Measurements from ENCODE around the gene CMTM1. TPM values are rescaled to one million over a fixed set of nuclear protein-coding genes. Genes with fewer than 3 reads are reported as not detected.
"Not testable (repeated sequence)": the region's sequence is repeated elsewhere in the genome, so short reads cannot be mapped to it uniquely, and the experiment has no call there.

CMTM1 gene
- total RNA-seq, 1 donor from 2014 or later = 0.95 TPM

DNA sequence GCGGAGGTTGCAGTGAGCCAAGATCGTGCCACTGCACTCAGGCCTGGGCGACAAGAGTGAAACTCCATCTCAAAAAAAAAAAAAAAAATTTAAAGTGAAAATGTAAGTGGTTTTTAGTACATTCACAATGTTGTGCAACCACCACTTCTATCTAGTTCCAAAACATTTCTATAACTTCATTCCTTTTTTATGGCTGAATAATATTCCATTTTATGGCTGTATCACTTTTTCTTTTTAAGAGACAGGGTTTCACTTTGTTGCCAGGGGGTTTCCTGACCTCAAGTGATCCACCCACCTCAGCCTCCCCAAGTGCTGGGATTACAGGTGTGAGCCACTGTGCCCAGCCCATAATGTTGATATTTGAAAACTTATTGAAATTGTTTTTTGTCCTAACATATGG, 26.6 kb downstream of the CMTM1 start:
- peaks cover 10% of the 10 kb centered on the region for H3K27me3 Mint-ChIP-seq
- DNase-seq (no peak), ATAC-seq (ENCODE audit: low read depth) (no peak)
- peaks cover 31% of the 10 kb centered on the region for H3K4me1 Mint-ChIP-seq
- H3K9me3 Mint-ChIP-seq = peaks cover 3% of the 10 kb centered on the region
- no peak overlapping the region for H3K27ac Mint-ChIP-seq
- intact Hi-C loops (cut with micrococcal nuclease) = no loop called here
- no peaks in the 10 kb centered on the region for H3K36me3 Mint-ChIP-seq (ENCODE audit: low read depth)
- CTCF ChIA-PET = no interaction called here
- H3K4me3 Mint-ChIP-seq = no peak overlapping the region
- POLR2A ChIA-PET = no interaction called here
- TF ChIP-seq, protein P1, sequence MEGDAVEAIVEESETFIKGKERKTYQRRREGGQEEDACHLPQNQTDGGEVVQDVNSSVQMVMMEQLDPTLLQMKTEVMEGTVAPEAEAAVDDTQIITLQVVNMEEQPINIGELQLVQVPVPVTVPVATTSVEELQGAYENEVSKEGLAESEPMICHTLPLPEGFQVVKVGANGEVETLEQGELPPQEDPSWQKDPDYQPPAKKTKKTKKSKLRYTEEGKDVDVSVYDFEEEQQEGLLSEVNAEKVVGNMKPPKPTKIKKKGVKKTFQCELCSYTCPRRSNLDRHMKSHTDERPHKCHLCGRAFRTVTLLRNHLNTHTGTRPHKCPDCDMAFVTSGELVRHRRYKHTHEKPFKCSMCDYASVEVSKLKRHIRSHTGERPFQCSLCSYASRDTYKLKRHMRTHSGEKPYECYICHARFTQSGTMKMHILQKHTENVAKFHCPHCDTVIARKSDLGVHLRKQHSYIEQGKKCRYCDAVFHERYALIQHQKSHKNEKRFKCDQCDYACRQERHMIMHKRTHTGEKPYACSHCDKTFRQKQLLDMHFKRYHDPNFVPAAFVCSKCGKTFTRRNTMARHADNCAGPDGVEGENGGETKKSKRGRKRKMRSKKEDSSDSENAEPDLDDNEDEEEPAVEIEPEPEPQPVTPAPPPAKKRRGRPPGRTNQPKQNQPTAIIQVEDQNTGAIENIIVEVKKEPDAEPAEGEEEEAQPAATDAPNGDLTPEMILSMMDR (IDR thresholded peaks at IDR 0.05) = no peak

DNA sequence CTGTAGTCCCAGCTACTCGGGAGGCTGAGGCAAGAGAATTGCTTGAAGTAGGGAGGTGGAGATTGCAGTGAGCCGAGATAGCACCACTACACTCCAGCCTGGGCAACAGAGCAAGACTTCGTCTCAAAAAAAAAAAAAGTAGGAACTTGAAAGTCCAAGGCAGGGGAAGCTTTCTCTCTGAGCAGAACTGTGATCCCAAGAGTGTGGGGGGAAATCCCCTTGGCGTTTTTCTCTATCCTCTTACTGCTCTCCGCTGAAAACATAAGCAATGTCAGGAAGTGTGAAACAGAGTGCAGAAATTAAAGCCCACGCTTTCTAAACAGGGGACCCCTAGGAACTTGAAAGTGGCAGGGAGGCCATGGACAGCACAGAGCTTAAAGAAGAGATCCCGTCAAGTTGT, 28.5 kb downstream of the CMTM1 start:
- ChIA-PET CTCF (no interaction called here), POLR2A (interaction anchor here (1.0 kb wide), 1 partner anchor 9 kb away, joined by 3 read pairs; no protein-coding TSS in a partner anchor)
- intact Hi-C loops (cut with micrococcal nuclease) = no loop called here
- H3K27me3 Mint-ChIP-seq = peaks cover 14% of the 10 kb centered on the region
- no peak overlapping the region for H3K27ac Mint-ChIP-seq
- H3K9me3 Mint-ChIP-seq = peaks cover 3% of the 10 kb centered on the region
- H3K36me3 Mint-ChIP-seq (ENCODE audit: low read depth) = no peaks in the 10 kb centered on the region
- peaks cover 22% of the 10 kb centered on the region for H3K4me1 Mint-ChIP-seq
- no peak for DNase-seq
- H3K4me3 Mint-ChIP-seq = no peak overlapping the region
- ATAC-seq (ENCODE audit: low read depth) = peak; percentile 65
- TF ChIP-seq, protein P1 (IDR thresholded peaks at IDR 0.05) = no peak

DNA sequence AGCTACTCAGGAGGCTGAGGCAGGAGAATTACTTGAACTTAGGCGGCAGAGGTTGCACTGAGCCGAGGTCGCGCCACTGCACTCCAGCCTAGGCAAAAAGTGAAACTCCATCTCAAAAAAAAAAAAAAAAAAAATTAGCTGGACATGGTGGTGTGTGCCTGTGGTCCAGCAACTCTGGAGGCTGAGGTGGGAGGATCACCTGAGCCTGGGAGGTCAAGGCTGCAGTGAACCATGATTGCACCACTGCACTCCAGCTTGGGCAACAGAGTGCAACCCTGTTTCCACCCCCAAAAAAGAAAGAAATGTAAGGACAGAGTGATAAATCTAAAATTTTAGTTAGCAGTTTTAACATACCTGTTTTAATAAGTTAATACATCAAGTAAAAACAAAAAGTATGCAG, 30.3 kb downstream of the CMTM1 start:
- H3K36me3 Mint-ChIP-seq (ENCODE audit: low read depth); H3K9me3 Mint-ChIP-seq; intact Hi-C loops (cut with micrococcal nuclease); DNase-seq; H3K4me3 Mint-ChIP-seq; H3K27ac Mint-ChIP-seq; ATAC-seq (ENCODE audit: low read depth): not testable (repeated sequence)
- Mint-ChIP-seq H3K4me1 (peaks cover 11% of the 10 kb centered on the region), H3K27me3 (peaks cover 18% of the 10 kb centered on the region)
- POLR2A ChIA-PET = interaction anchor here (1.0 kb wide), 1 partner anchor 15 kb away, joined by 4 read pairs; no protein-coding TSS in a partner anchor
- CTCF ChIA-PET = interaction anchor here (0.9 kb wide), 1 partner anchor 12 kb away, joined by 3 read pairs; no protein-coding TSS in a partner anchor

DNA sequence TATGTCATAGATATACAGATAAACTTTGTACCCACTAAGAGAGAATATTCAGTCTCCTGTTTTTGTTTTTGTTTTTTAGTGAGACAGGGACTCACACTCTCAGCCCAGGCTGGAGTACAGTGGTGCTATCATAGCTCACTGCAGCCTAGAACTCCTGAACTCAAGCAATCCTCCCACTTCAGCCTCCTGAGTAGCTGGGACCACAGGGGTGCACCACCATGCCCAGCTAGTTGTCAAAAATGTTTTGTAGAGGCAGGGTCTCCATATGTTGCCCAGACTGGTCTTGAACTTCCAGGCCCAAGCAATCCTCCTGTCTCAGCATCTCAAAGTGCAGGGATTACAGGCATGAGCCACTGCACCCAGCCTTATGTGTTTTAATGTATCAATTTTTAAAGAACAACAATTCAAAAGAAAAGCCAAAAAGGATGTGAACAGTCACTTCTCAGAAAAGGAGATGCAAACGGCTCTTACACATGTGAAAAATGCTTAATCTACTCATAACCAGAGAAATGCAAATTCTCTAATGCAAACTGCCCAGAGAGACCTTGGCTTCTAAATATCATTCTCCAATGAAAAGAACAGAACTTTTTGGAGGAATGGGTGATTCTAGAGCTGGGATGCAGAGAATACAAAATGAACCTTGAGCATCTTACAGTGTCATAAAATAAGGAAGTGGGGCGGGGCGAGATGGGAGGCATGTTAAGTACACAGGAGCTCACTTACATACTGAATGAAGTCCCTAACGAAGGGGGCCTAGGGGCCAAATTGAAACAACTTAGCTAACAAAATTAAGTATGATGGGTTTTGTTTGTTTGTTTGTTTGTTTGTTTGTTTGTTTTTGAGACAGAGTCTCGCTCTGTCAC, 31.0 kb downstream of the CMTM1 start:
- Mint-ChIP-seq H3K4me1 (peaks cover 11% of the 10 kb centered on the region), H3K9me3 (peaks cover 9% of the 10 kb centered on the region), H3K27me3 (peaks cover 17% of the 10 kb centered on the region), H3K27ac (no peak overlapping the region), H3K4me3 (no peak overlapping the region), H3K36me3 (ENCODE audit: low read depth) (no peaks in the 10 kb centered on the region)
- TF ChIP-seq, protein P1 (IDR thresholded peaks at IDR 0.05) = no peak
- CTCF ChIA-PET = no interaction called here
- ATAC-seq (ENCODE audit: low read depth) = no peak
- DNase-seq = no peak
- POLR2A ChIA-PET = interaction anchor here (1.0 kb wide), 1 partner anchor 14 kb away, joined by 4 read pairs; no protein-coding TSS in a partner anchor
- intact Hi-C loops (cut with micrococcal nuclease) = no loop called here

DNA sequence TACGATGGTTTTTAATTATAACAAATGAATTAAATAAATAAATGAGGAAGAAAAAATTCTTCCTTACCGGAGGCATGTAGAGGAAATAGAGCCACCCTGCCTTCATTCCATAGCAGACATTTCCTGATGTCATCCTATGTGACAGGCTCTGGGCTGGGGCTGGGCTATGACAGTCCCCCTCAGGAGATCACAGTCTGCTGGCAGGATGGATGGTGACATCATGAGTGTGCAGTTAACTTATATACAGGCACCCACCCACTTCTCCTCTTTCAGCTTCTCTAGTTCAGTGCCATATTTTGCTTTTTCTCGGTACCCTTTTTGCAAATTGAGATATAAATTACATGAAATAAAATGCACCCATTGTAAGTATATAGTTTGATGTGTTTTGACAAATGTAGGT, 31.9 kb downstream of the CMTM1 start:
- ATAC-seq (ENCODE audit: low read depth) = no peak
- Mint-ChIP-seq H3K9me3 (peaks cover 9% of the 10 kb centered on the region), H3K4me1 (peaks cover 15% of the 10 kb centered on the region), H3K27ac (no peak overlapping the region), H3K36me3 (ENCODE audit: low read depth) (no peaks in the 10 kb centered on the region), H3K27me3 (peaks cover 21% of the 10 kb centered on the region), H3K4me3 (no peak overlapping the region)
- no peak for DNase-seq
- TF ChIP-seq, protein P1 (IDR thresholded peaks at IDR 0.05) = no peak
- ChIA-PET CTCF (no interaction called here), POLR2A (no interaction called here)
- intact Hi-C loops (cut with micrococcal nuclease) = no loop called here
